Natural killer cell treated with Interleukin-12 subunit alpha and Interleukin-12 subunit beta and Interleukin-15 and Interleukin-18, amount 100 ng/mL, for 72 hours (primary cell): ENCODE measurements around the gene MACF1. TPM values are rescaled to one million over a fixed set of nuclear protein-coding genes. Genes with fewer than 3 reads are reported as not detected.
A peak's percentile ranks its signal among the peaks of the same experiment; 100 is the strongest.

ENCODE experiments used
- ATAC-seq, 2 donors: fragments of 150-1000 bp; cut with Tn5 transposase in 1 of 2; sonication (Bioruptor Pico), chemical (Tn5 transposase) in 1 of 2; 2 replicates each; pipeline ENCODE4 v1.10.0; 2021
- DNase-seq: peaks from one replicate; pipeline ENCODE4 v3.0.0; 2022; ENCODE audit warnings: low spot score
- H3K27ac Mint-ChIP-seq, 2 donors: 1 replicate in 1 of 2; 2 replicates in 1 of 2; pipeline ENCODE4 v1.8.0; 2022; ENCODE audit warnings: mixed read lengths in 2 of 2, mild to moderate bottlenecking in 1 of 2, moderate library complexity in 1 of 2
- H3K27me3 Mint-ChIP-seq, 2 donors: 1 replicate in 1 of 2; 2 replicates in 1 of 2; pipeline ENCODE4 v1.8.0; 2022; ENCODE audit warnings: mixed read lengths in 2 of 2
- H3K36me3 Mint-ChIP-seq: one replicate; pipeline ENCODE4 v1.8.0; 2022; ENCODE audit warnings: mixed read lengths
- H3K4me1 Mint-ChIP-seq, 2 donors: 1 replicate in 1 of 2; 2 replicates in 1 of 2; pipeline ENCODE4 v1.8.0; 2022; ENCODE audit warnings: low read depth in 2 of 2, mixed read lengths in 2 of 2, mild to moderate bottlenecking in 1 of 2
- H3K4me3 Mint-ChIP-seq: one replicate; pipeline ENCODE4 v1.8.0; 2022; ENCODE audit warnings: mixed read lengths
- H3K9me3 Mint-ChIP-seq: 2 replicates; pipeline ENCODE4 v1.8.0; 2022; ENCODE audit warnings: mixed read lengths
- total RNA-seq, 2 donors: library from RNA; stranded (reverse); gene quantifications; one replicate each; pipeline ENCODE4 v1.2.3, GENCODE V29; 2022

The MACF1 gene
- total RNA-seq, 2 donors from 2014 or later, result 370 to 514 TPM

GRCh38 chr1:39238476-39238875 is 34.0 kb downstream of the MACF1 start:
- Mint-ChIP-seq H3K27me3 (no peaks in the 10 kb centered on the region), H3K9me3 (no peaks in the 10 kb centered on the region), H3K36me3 (peaks cover 6% of the 10 kb centered on the region), H3K27ac (peak overlapping the region; percentile 13 to 64), H3K4me1 (peaks cover 35% of the 10 kb centered on the region in 2 donors), H3K4me3 (no peak overlapping the region)
- ATAC-seq, result no peak
- DNase-seq, result no peak

- H3K4me3 Mint-ChIP-seq, result no peak overlapping the region
- peaks cover 35 to 38% of the 10 kb centered on the region in 2 donors for H3K4me1 Mint-ChIP-seq
- H3K36me3 Mint-ChIP-seq, result peaks cover 6% of the 10 kb centered on the region
- no peak for DNase-seq
- no peak for ATAC-seq
- H3K9me3 Mint-ChIP-seq, result no peaks in the 10 kb centered on the region
- H3K27ac Mint-ChIP-seq, result peak overlapping the region; percentile 13 to 49
- no peaks in the 10 kb centered on the region for H3K27me3 Mint-ChIP-seq
These were observed 35.5 kb downstream of the MACF1 start for GRCh38 chr1:39239968-39240367.

- H3K27me3 Mint-ChIP-seq, result no peaks in the 10 kb centered on the region
- no peak for ATAC-seq
- H3K36me3 Mint-ChIP-seq, result no peaks in the 10 kb centered on the region
- no peak overlapping the region for H3K4me3 Mint-ChIP-seq
- no peaks in the 10 kb centered on the region for H3K9me3 Mint-ChIP-seq
- no peak for DNase-seq
- peak overlapping the region in 1 of 2 donors; percentile 53 for H3K27ac Mint-ChIP-seq
- peaks cover 26 to 27% of the 10 kb centered on the region in 2 donors for H3K4me1 Mint-ChIP-seq
These were observed 38.8 kb downstream of the MACF1 start for GRCh38 chr1:39243302-39243701.

- Mint-ChIP-seq H3K9me3 (no peaks in the 10 kb centered on the region), H3K27me3 (no peaks in the 10 kb centered on the region), H3K4me1 (peaks cover 18 to 19% of the 10 kb centered on the region in 2 donors), H3K4me3 (no peak overlapping the region), H3K36me3 (peaks cover 9% of the 10 kb centered on the region), H3K27ac (no peak overlapping the region)
- DNase-seq (no peak), ATAC-seq (no peak)
These were observed 46.2 kb downstream of the MACF1 start for GRCh38 chr1:39250460-39251240.

GRCh38 chr1:39255222-39255621 is 50.7 kb downstream of the MACF1 start:
- ATAC-seq, result no peak
- H3K9me3 Mint-ChIP-seq, result no peaks in the 10 kb centered on the region
- H3K36me3 Mint-ChIP-seq, result peaks cover 5% of the 10 kb centered on the region
- no peaks in the 10 kb centered on the region for H3K27me3 Mint-ChIP-seq
- H3K27ac Mint-ChIP-seq, result no peak overlapping the region
- no peak for DNase-seq
- peaks cover 10 to 11% of the 10 kb centered on the region in 2 donors for H3K4me1 Mint-ChIP-seq
- H3K4me3 Mint-ChIP-seq, result no peak overlapping the region

- H3K4me1 Mint-ChIP-seq, result peaks cover 25 to 35% of the 10 kb centered on the region in 2 donors
- H3K27ac Mint-ChIP-seq, result peak overlapping the region; percentile 4 to 34
- ATAC-seq (peak in 1 of 2 donors; percentile 50), DNase-seq (no peak)
- H3K27me3 Mint-ChIP-seq, result no peaks in the 10 kb centered on the region
- no peak overlapping the region for H3K4me3 Mint-ChIP-seq
- no peaks in the 10 kb centered on the region for H3K9me3 Mint-ChIP-seq
- H3K36me3 Mint-ChIP-seq, result no peaks in the 10 kb centered on the region
These were observed 53.8 kb downstream of the MACF1 start for GRCh38 chr1:39258146-39258924.

GRCh38 chr1:39258925-39259244 is 54.4 kb downstream of the MACF1 start:
- no peaks in the 10 kb centered on the region for H3K9me3 Mint-ChIP-seq
- no peaks in the 10 kb centered on the region for H3K27me3 Mint-ChIP-seq
- ATAC-seq (no peak), DNase-seq (no peak)
- no peaks in the 10 kb centered on the region for H3K36me3 Mint-ChIP-seq
- peak overlapping the region; percentile 4 to 34 for H3K27ac Mint-ChIP-seq
- peaks cover 28 to 39% of the 10 kb centered on the region in 2 donors for H3K4me1 Mint-ChIP-seq
- no peak overlapping the region for H3K4me3 Mint-ChIP-seq

- peaks cover 39 to 55% of the 10 kb centered on the region in 2 donors for H3K4me1 Mint-ChIP-seq
- peak overlapping the region; percentile 49 for H3K4me3 Mint-ChIP-seq
- peak in 1 of 2 donors; percentile 44 for ATAC-seq
- no peaks in the 10 kb centered on the region for H3K36me3 Mint-ChIP-seq
- no peaks in the 10 kb centered on the region for H3K9me3 Mint-ChIP-seq
- peak overlapping the region; percentile 21 to 69 for H3K27ac Mint-ChIP-seq
- no peaks in the 10 kb centered on the region for H3K27me3 Mint-ChIP-seq
- DNase-seq, result no peak
These were observed 57.3 kb downstream of the MACF1 start for GRCh38 chr1:39261712-39262221.

- no peak for DNase-seq
- peak in 1 of 2 donors; percentile 70 for ATAC-seq
- Mint-ChIP-seq H3K27ac (peak overlapping the region; percentile 21 to 69), H3K27me3 (no peaks in the 10 kb centered on the region), H3K9me3 (no peaks in the 10 kb centered on the region), H3K4me3 (peak overlapping the region; percentile 49), H3K4me1 (peaks cover 38 to 58% of the 10 kb centered on the region in 2 donors), H3K36me3 (no peaks in the 10 kb centered on the region)
These were observed 58.3 kb downstream of the MACF1 start for GRCh38 chr1:39262802-39263201.

- Mint-ChIP-seq H3K9me3 (no peaks in the 10 kb centered on the region), H3K4me3 (no peak overlapping the region), H3K27ac (no peak overlapping the region), H3K36me3 (peaks cover 5% of the 10 kb centered on the region), H3K27me3 (no peaks in the 10 kb centered on the region), H3K4me1 (peaks cover 64 to 78% of the 10 kb centered on the region in 2 donors)
- DNase-seq (no peak), ATAC-seq (no peak)
These were observed 61.8 kb downstream of the MACF1 start for GRCh38 chr1:39266269-39266668.

- Mint-ChIP-seq H3K4me3 (no peak overlapping the region), H3K4me1 (peaks cover 64 to 78% of the 10 kb centered on the region in 2 donors), H3K27me3 (no peaks in the 10 kb centered on the region), H3K27ac (no peak overlapping the region), H3K9me3 (no peaks in the 10 kb centered on the region), H3K36me3 (peaks cover 5% of the 10 kb centered on the region)
- ATAC-seq (no peak), DNase-seq (no peak)
These were observed 62.3 kb downstream of the MACF1 start for GRCh38 chr1:39266792-39267191.

- Mint-ChIP-seq H3K4me1 (peaks cover 62 to 77% of the 10 kb centered on the region in 2 donors), H3K4me3 (peak overlapping the region; percentile 88), H3K27ac (peak overlapping the region; percentile 25 to 87), H3K36me3 (peaks cover 5% of the 10 kb centered on the region), H3K9me3 (no peaks in the 10 kb centered on the region), H3K27me3 (no peaks in the 10 kb centered on the region)
- DNase-seq, result no peak
- peak; percentile 45 to 62 for ATAC-seq
These were observed 63.7 kb downstream of the MACF1 start for GRCh38 chr1:39268112-39268581.

GRCh38 chr1:39268906-39269305 is 64.4 kb downstream of the MACF1 start:
- DNase-seq (no peak), ATAC-seq (no peak)
- Mint-ChIP-seq H3K9me3 (no peaks in the 10 kb centered on the region), H3K4me3 (peak overlapping the region; percentile 88), H3K36me3 (peaks cover 5% of the 10 kb centered on the region), H3K27ac (peak overlapping the region; percentile 25 to 87), H3K4me1 (peaks cover 59 to 71% of the 10 kb centered on the region in 2 donors), H3K27me3 (no peaks in the 10 kb centered on the region)

GRCh38 chr1:39269349-39269748 is 64.9 kb downstream of the MACF1 start:
- H3K4me3 Mint-ChIP-seq, result no peak overlapping the region
- DNase-seq (no peak), ATAC-seq (no peak)
- H3K27ac Mint-ChIP-seq, result peak overlapping the region; percentile 25 to 87
- no peaks in the 10 kb centered on the region for H3K27me3 Mint-ChIP-seq
- H3K36me3 Mint-ChIP-seq, result peaks cover 5% of the 10 kb centered on the region
- H3K9me3 Mint-ChIP-seq, result no peaks in the 10 kb centered on the region
- peaks cover 60 to 71% of the 10 kb centered on the region in 2 donors for H3K4me1 Mint-ChIP-seq
